HG02852 (cell line): ENCODE data around the gene STAC2.
"Not testable (repeated sequence)": the region's sequence is repeated elsewhere in the genome, so short reads cannot be mapped to it uniquely, and the experiment has no call there.

Experiments
- ATAC-seq: cut with Tn5 transposase; IDR thresholded peaks from one replicate; pipeline ENCODE4 v1.9.1; 2021; ENCODE audit warnings: mild to moderate bottlenecking, moderate library complexity; ENCODE audit not compliant: unreplicated experiment

STAC2 gene

DNA sequence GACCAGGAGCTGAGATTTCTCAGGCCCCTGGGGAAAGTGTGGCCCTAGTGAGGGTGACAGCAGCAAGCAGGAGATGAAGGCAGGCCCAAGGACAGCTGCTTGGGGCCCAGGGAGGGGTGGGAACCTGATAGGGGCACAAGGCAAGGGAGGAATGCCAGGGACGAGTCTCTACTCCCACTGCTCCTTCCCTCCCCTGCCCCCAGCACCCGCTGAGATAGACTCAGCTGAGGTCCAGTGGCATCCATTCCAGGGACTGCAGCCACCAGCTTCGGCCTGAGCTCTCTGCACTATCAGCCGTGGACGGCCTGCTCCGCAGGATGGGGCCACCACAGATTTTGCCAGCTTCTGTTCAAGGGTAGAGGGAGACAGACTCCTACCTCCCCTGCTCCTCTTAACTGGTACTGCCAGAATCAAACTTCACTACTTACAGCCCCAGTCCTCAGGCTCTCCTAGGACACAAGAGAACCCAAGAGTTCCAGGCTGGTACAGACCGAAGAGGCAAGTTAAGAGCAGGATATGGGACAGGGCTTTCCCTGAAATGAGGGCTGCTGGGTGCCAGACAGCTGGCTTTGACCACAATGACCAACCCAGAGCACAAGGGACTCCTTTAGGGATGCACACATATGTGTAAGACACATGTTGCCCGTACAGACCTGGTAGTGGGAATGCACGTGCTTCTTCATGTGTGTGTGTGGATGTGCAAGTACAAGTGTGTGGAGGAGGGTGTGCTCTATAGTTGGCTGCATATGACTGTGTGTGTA lies 33.8 kb downstream of the STAC2 start:
- no peak for ATAC-seq

GRCh38 chr17:39187152-39187830 lies 38.5 kb downstream of the STAC2 start:
- ATAC-seq, result no peak

GRCh38 chr17:39186481-39187002 lies 39.2 kb downstream of the STAC2 start:
- no peak for ATAC-seq

DNA sequence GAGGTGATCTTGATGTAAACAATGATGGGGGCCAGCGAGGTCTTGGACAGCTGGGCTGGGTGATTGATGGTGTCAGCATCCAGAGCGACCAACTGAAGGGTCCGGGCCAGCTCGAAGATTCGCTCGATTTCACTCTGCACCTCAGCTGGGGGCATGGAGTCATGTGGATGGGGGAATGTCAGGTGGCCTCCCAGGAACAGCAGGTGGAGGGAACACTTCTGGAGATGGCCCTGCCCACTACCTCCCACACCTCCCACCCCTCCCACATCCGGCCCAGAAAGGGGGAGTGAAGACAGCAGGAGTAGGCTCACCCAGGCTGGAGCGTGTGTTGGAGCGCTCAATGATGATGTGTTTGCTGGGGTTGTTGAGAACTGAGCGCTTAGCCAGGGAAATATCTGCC lies 42.0 kb downstream of the STAC2 start:
- no peak for ATAC-seq

GRCh38 chr17:39183045-39183444 lies 42.7 kb downstream of the STAC2 start:
- ATAC-seq, result no peak

GRCh38 chr17:39181303-39181702 lies 44.4 kb downstream of the STAC2 start:
- no peak for ATAC-seq

DNA sequence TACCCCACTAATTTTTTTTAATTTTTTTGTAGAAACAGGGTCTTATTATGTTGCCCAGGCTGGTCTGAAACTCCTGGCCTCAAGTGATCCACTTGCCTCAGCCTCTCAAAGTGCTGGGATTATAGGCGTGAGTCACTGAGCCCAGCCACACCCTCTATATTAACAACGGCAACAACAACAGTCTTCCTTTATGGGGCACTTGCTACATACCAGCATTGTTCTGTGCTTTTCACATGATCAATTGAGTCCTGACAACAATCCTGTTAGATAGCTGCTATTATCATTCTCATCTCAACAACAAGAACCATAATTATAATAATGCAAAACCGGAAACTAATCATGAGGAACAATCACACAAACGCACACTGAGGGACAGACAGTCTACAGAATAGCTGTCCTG lies 47.2 kb downstream of the STAC2 start:
- no peak for ATAC-seq

DNA sequence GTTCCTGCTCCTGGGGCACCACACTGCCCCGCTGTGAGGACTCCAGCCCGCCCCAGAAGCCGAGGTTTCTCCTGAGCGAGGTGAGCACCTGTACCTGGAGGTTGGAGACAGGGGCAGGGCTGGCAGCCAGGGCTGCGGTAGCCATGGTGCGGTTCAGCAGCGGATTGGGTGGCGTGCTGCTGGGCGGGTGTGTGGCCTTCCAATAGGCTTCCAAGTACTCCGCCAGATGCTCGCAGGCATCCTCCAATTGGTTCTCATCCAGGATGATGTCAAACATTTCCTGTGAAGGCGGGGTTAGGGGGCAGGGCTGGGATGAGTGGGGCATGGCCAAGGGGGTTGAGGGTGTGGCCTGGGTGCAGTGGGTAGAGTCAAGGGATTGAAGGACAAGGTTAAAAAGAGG lies 48.5 kb downstream of the STAC2 start:
- no peak for ATAC-seq

DNA sequence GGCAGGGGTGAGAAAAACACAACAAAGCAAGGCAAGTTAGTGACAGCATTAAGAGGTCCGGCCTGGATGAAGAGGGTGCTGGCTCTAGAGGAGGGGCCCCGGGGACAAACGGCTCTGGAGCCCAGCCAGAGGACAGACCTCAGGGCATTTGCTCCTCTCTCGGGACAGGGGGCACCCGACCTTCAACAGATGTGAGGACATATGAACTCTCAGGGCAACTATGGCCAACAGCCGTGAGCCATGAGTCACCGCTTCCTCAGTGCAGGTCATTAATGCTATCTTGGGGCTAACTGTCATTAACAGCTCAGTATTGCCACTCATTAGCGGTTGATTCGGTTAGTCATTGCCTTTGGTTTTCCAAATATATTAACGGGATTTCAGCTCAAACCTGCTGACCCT lies 50.1 kb downstream of the STAC2 start:
- ATAC-seq, result no peak

DNA sequence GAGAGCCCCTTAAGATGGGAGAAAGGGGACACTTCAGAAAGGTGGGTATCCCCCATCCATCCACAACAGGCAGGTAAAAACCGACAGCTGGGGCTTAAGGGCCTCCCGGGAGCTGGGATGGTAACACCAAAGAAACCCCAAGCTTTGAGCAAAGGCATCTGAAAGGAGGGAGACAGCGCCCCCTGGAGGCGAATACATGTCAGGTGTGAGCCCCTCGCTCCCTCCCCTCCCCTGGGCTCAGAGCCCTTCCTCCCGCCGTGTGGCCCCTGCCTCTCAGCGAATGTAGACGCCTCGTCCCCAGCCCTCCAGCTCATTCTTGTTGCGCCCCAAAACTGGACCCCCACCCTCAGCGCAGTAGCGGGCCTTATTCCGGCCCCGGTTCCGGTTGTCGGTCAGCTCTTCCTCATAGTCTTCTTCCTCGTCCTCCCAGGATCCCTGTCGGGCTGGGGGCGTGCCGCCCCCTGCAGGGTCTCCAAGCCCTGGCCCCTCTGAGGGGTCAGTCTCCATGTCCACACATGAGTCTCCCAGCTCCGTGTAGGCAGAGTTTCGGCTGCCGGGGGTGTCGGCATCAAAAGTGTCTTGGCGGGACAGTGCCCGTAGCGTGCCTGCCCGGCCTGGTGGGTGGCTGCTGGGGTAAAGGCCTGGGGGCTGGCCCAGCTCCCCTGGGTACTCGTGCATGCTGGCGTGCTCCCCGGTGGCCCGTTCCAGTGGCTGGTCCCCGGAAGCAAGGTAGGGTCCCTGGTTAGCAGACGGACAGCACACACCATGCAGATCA lies 50.6 kb downstream of the STAC2 start:
- ATAC-seq, result no peak

GRCh38 chr17:39173526-39174274 lies 52.0 kb downstream of the STAC2 start:
- ATAC-seq, result no peak

GRCh38 chr17:39173080-39173479 lies 52.7 kb downstream of the STAC2 start:
- ATAC-seq, result no peak

- ATAC-seq, result no peak
Observed at GRCh38 chr17:39171933-39172332, 53.8 kb downstream of the STAC2 start.

DNA sequence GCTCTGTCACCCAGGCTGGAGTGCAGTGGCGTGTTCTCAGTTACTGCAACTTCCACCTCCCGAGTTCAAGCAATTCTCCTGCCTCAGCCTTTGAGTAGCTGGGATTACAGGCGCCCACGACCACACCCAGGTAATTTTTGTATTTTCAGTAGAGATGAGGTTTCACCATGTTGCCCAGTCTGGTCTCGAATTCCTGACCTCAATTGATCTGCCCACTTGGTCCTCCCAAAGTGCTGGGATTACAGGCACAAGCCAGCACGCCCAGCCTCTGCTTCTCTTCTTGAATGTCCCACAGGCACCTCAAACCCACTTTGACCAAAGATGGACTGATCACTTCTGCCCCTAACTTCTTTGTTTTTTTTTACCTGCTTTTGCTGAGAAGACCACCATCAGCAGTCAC lies 55.2 kb downstream of the STAC2 start:
- no peak for ATAC-seq

DNA sequence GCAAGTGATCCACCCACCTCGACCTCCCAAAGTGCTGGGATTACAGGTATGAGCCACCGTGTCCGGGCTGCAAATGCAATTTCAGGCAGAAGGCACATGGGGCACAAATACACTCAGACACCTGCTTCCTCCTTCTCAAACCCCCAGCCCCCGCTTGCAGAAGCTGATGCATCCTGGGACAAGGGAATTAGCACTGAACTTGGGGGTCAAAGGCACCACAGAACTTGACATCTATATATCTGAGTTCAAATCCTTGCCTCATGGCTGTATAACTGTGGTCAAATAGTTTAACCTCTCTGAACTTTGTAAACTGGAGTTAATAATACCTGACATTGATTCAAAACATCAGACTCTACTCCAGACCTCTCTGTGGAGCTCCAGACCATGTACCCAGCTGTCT lies 55.6 kb downstream of the STAC2 start:
- no peak for ATAC-seq

DNA sequence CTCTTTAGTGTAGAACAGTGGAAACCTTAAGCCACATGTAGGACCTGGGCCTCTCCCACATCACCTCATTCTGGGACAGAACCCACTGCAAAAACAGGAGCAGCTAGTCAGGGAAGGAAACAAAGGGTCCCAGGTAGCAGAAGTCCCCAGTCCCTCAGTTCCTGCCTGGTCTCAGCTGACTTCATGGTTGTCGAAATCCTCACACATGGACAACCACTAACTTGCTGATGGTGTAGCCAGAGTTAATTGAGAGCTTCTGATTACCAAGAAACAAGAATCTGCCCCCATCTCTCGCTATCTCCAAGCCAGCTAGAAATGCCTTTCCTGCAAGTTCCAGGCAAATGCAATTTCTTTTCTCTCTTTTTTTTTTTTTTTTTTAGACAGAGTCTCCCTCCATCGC lies 56.2 kb downstream of the STAC2 start:
- no peak for ATAC-seq

DNA sequence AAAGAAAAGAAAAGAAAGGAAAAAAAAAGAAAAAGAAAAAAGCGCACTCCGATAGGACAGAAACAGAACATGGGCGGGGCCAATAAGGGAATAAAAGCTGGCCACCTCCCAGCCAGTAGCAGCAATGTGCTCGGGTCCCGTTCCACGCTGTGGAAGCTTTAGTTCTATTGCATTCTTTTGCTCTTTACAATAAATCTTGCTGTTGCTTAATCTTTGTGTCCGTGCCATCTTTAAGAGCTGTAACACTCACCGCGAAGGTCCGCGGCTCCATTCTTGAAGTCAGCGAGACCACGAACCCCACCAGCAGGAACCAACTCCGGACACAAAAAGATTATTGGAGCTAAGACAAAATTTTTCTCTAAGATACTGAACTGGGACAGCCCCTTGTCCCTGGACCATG lies 56.6 kb downstream of the STAC2 start:
- no peak for ATAC-seq

- not testable (repeated sequence) for ATAC-seq
Observed at GRCh38 chr17:39168503-39168902, 57.2 kb downstream of the STAC2 start.

DNA sequence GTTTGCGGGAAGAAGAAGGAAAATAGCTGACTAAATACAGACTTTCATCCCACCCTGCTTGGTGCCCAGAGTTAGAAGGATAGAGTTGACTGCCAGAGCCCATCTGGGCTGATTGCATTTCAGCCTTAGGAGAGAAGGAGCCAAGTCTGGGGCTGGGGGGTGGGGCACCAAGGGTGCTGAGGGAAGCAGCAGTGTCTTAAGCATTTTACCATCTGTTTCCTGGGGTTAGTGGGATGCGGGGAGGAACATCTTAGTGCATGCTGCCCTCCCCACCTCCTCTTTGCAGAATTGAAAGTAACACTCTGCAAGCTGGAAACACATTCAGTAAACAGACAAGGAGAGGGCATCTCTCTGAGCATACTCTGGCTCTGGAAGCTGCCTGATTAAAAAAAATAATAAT lies 58.3 kb downstream of the STAC2 start:
- ATAC-seq, result no peak

- ATAC-seq, result no peak
Observed at GRCh38 chr17:39166437-39167335, 59.1 kb downstream of the STAC2 start.
